Measurements from ENCODE around the gene CCM2.

Gene CCM2

DNA sequence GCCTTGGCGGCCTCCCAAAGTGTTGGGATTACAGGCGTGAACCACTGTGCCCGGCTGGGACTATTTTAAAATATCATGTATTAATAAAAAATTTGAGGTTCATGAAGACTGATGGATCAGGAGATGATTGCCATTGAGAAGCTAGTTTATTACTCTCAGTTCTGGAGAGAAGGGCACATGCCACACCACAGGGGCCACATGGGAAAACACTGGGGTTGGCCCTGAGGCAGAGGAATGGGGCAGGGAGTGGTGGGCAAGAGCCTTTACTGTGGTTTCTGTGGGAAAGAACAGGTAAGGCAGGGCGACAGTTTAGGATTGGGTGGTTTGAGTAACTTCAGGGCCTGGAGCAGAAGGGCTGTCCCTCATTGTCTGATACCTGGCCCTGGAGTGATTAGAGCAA is 118.3 kb downstream of the CCM2 start:
- Histone ChIP-seq H3K36me3 (ENCODE audit: control insufficient read depth in 1 of 2, insufficient read depth in 2 of 2, low read length in 2 of 2) (no peaks in the 10 kb centered on the region), H3K4me3 (ENCODE audit: low read depth in 1 of 2, low read length in 2 of 2) (no peak overlapping the region), H3K27ac (ENCODE audit: low read length) (no peak overlapping the region), H3K27me3 (ENCODE audit: low read depth, low read length) (no peaks in the 10 kb centered on the region), H3K4me1 (ENCODE audit: control insufficient read depth in 1 of 2, insufficient read depth in 2 of 2, low read length in 2 of 2) (no peaks in the 10 kb centered on the region), H3K9me3 (ENCODE audit: control insufficient read depth in 1 of 2, low read length in 2 of 2) (no peaks in the 10 kb centered on the region)

DNA sequence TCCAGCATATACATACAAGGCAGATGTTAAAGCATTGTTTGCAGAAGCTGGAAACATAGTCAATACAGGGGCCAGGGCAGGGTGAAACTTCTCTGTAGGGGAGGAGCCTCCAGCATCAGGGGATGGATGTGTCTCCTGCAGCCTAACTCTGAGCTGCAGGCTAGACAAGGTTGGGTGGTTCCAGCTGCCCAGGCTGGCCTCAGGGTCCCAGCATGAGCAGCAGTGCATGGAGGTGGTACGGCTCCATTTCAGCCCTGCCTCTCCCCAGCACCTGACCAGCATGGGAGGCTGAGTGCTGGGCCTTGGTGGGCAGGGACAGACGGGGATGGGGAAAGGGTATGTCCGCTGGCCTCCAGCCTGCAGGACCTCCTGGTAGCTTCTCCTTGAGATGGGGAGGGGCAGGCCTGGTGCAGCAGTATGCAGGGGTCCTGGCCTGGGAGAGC is 118.9 kb downstream of the CCM2 start:
- Histone ChIP-seq H3K27ac (ENCODE audit: low read length) (no peak overlapping the region), H3K4me1 (ENCODE audit: control insufficient read depth in 1 of 2, insufficient read depth in 2 of 2, low read length in 2 of 2) (no peaks in the 10 kb centered on the region), H3K27me3 (ENCODE audit: low read depth, low read length) (no peaks in the 10 kb centered on the region)

GRCh38 chr7:45119550-45119949 is 119.5 kb downstream of the CCM2 start:
- Histone ChIP-seq H3K4me3 (ENCODE audit: low read depth in 1 of 2, low read length in 2 of 2) (no peak overlapping the region), H3K27ac (ENCODE audit: low read length) (no peak overlapping the region), H3K36me3 (ENCODE audit: control insufficient read depth in 1 of 2, insufficient read depth in 2 of 2, low read length in 2 of 2) (no peaks in the 10 kb centered on the region), H3K4me1 (ENCODE audit: control insufficient read depth in 1 of 2, insufficient read depth in 2 of 2, low read length in 2 of 2) (no peaks in the 10 kb centered on the region), H3K9me3 (ENCODE audit: control insufficient read depth in 1 of 2, low read length in 2 of 2) (no peaks in the 10 kb centered on the region), H3K27me3 (ENCODE audit: low read depth, low read length) (no peaks in the 10 kb centered on the region)

More for the DNA sequence above, 118.9 kb downstream of the CCM2 start:
- no peaks in the 10 kb centered on the region for H3K9me3 ChIP-seq (ENCODE audit: control insufficient read depth in 1 of 2, low read length in 2 of 2)
- no peak overlapping the region for H3K4me3 ChIP-seq (ENCODE audit: low read depth in 1 of 2, low read length in 2 of 2)
- no peaks in the 10 kb centered on the region for H3K36me3 ChIP-seq (ENCODE audit: control insufficient read depth in 1 of 2, insufficient read depth in 2 of 2, low read length in 2 of 2)

- Histone ChIP-seq H3K27ac (ENCODE audit: low read length) (no peak overlapping the region), H3K4me3 (ENCODE audit: low read depth in 1 of 2, low read length in 2 of 2) (no peak overlapping the region), H3K36me3 (ENCODE audit: control insufficient read depth in 1 of 2, insufficient read depth in 2 of 2, low read length in 2 of 2) (no peaks in the 10 kb centered on the region)
These were observed 123.2 kb downstream of the CCM2 start for GRCh38 chr7:45122975-45123860.

GRCh38 chr7:45123913-45124710 is 124.1 kb downstream of the CCM2 start:
- H3K9me3 ChIP-seq (ENCODE audit: control insufficient read depth in 1 of 2, low read length in 2 of 2) = no peaks in the 10 kb centered on the region
- no peaks in the 10 kb centered on the region for H3K4me1 ChIP-seq (ENCODE audit: control insufficient read depth in 1 of 2, insufficient read depth in 2 of 2, low read length in 2 of 2)
- H3K36me3 ChIP-seq (ENCODE audit: control insufficient read depth in 1 of 2, insufficient read depth in 2 of 2, low read length in 2 of 2) = no peaks in the 10 kb centered on the region
- no peak overlapping the region for H3K4me3 ChIP-seq (ENCODE audit: low read depth in 1 of 2, low read length in 2 of 2)
- no peaks in the 10 kb centered on the region for H3K27me3 ChIP-seq (ENCODE audit: low read depth, low read length)
- H3K27ac ChIP-seq (ENCODE audit: low read length) = no peak overlapping the region

More at GRCh38 chr7:45122975-45123860, 123.2 kb downstream of the CCM2 start:
- Histone ChIP-seq H3K4me1 (ENCODE audit: control insufficient read depth in 1 of 2, insufficient read depth in 2 of 2, low read length in 2 of 2) (no peaks in the 10 kb centered on the region), H3K9me3 (ENCODE audit: control insufficient read depth in 1 of 2, low read length in 2 of 2) (no peaks in the 10 kb centered on the region), H3K27me3 (ENCODE audit: low read depth, low read length) (no peaks in the 10 kb centered on the region)

- Histone ChIP-seq H3K4me3 (ENCODE audit: low read depth in 1 of 2, low read length in 2 of 2) (no peak overlapping the region), H3K9me3 (ENCODE audit: control insufficient read depth in 1 of 2, low read length in 2 of 2) (no peaks in the 10 kb centered on the region), H3K27ac (ENCODE audit: low read length) (no peak overlapping the region), H3K27me3 (ENCODE audit: low read depth, low read length) (no peaks in the 10 kb centered on the region), H3K36me3 (ENCODE audit: control insufficient read depth in 1 of 2, insufficient read depth in 2 of 2, low read length in 2 of 2) (no peaks in the 10 kb centered on the region), H3K4me1 (ENCODE audit: control insufficient read depth in 1 of 2, insufficient read depth in 2 of 2, low read length in 2 of 2) (no peaks in the 10 kb centered on the region)
These were observed 125.3 kb downstream of the CCM2 start for GRCh38 chr7:45125193-45125904.
